Right ventricle myocardium inferior (tissue), 1 donor: ENCODE results near the gene SIGLEC1. TPM values are rescaled to one million over a fixed set of nuclear protein-coding genes. Genes with fewer than 3 reads are reported as not detected.

Experiments used
- ATAC-seq: fragments of 200-7000 bp; cut with Tn5 transposase; one replicate; pipeline ENCODE4 v1.9.1; 2020; ENCODE audit warnings: mild to moderate bottlenecking, moderate library complexity
- DNase-seq: peaks from one replicate; pipeline ENCODE4 v3.0.0; 2021; ENCODE audit errors: missing footprints
- intact Hi-C: fragments of 100-400 bp; cut with DNase I; formaldehyde crosslinking; loops from one replicate; pipeline ENCODE4 v1.11.0; 2022
- total RNA-seq: library from RNA; stranded (reverse); fragmentation: NEBNext Ultra II Directional; extraction: Animal tissue kit (Norgen Biotek cat#: 25700); gene quantifications from one replicate; pipeline ENCODE4 v1.2.1, GENCODE V29; 2021
- donor health status: DM: no; HTN: yes; CAD: no; lungs with severe emphysema.

Gene SIGLEC1
- total RNA-seq, 1 donor from 2014 or later: 9.5 TPM

DNA sequence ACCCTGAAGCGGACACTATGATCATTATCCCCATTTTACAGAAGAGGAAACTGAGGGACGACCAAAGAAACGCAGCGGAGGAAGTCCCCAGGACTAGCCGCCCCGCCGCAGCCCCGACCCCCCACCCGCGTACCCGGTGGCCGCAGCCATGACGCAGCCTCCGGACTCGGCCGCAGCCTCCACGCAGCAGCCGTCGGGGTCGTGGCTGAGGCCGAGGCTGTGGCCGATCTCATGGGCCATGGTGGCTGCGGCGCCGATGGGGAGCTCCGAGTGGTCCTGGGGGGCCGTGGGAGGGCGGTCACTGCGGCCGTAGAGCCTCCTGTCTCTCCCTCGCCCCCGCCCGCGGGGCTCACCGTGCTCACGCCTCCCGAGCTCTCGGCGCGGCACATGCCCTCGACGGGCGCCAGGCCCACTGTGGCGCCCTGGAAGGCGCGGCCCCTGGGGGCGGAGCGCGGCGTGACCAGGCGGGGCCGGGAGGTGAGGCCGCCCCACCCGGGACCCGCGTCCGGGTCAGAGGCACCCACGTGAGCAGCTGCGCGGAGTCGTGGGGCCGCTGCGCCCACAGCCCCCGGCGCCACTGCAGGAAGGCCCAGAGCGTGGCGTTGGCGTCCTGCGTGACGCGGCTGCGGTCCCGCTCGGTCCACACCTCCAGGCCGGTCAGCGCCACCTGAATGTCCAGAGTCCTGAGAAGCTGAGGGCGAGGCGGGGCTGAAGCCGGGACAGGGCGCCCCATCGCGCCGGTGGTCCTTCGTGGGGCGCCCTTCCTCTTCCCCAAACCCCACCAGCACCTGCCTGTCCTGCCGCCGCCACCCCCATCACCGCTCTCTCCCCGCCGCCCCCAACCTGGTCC lies 39.0 kb downstream of the SIGLEC1 start:
- intact Hi-C loops: no loop called here
- peak; percentile 41 for DNase-seq

DNA sequence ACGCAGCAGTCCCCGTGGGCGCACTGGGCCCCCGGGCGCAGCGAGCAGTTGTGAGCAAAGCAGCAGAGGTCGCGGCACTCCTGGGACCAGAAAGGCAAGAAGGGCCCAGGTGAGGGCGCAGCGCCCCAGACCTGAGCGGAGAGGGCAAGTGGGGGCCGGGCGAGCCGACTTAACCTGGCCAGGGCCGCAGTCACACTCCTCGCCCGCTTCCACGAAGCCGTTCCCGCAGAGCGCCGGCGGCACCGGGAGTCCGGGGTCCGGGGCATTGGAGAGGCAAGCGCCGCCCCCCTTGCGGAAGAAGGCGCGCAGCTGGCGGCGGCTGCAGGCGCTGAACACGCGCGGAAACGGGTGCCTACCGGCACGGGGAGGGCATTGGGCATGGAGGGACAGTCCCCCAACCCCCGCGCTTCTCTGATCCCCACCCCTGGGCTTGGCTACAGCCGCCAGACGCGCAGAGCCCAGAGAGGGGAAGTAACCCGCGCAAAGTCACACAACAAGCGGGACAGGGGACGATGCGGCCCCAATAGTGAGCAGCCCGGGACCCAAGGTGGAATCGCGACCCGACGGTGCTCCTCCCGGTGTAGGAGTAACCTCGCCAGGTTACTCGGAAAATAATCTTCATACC lies 39.7 kb downstream of the SIGLEC1 start:
- peak; percentile 53 for DNase-seq
- intact Hi-C loops: no loop called here
- no peak for ATAC-seq

More for the DNA sequence above, 39.0 kb downstream of the SIGLEC1 start:
- no peak for ATAC-seq

DNA sequence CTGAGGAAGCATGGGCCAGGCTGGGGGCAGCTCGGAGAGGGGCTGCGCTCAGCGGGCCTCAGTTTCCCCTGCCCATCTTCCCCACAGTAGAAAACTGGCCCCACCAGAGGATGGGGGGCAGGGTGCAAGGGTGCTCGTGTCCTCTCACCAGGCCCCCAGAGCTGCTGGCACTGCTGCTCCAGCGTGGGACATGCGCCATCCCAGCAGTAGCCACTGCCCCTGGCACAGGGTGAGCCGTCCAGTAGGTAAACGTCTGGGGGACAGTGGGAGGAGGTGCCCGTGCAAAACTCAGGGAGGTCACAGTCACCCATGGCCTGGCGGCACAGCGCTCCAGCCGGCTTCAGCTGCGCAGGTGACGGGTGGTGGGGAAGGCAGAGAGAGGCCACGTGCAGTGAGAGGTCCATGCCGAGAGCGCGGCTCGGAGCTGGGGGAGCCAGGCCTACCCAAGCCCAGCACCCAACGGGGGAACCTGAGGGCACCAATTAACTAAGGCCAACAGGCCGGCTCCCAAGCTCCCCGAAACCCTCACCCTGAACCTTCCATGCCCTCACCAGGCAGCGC lies 40.3 kb downstream of the SIGLEC1 start:
- DNase-seq (peak; percentile 28), ATAC-seq (no peak)
- intact Hi-C loops: no loop called here

DNA sequence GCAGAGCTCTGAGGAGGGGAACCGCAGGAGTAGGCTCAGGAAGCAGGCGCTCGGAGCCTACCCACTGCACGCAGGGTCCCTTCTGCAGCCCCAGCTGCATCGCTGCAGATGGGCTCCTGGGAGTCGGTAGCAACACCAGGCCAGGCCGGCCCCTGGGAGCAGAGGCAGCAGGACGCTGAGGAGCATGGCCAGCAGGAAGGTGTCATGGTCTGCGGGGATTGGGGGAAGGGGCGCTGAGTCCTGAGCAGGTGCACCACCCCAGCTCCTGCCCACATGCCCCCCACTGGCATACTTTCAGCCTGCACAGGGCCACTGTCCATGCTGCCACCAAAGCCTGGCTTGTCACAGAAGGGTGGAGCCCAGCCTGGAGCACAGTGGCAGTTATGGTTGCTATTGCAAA lies 41.5 kb downstream of the SIGLEC1 start:
- intact Hi-C loops: no loop called here
- DNase-seq (peak; percentile 50), ATAC-seq (no peak)

DNA sequence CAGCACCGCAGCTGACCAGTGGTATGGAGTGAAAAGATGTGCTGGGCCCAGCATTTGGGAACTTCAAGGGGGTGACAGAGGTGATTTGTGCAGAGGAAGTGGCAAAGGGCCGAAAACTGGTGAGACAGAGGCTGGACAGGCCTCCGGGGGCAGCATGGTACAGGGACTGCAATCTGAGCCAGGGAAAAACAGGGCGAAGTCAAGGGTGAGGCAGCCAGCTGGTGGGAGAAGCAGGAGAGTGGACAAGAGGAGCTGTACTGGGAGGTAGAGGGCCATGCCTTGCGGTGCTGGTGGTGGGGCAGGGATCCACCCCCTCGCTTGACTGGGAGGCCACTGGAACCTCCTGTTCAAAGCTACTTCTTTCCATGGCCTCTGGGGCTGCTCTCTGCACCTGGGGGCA lies 41.9 kb downstream of the SIGLEC1 start:
- peak; percentile 53 for DNase-seq
- intact Hi-C loops: no loop called here
- no peak for ATAC-seq

DNA sequence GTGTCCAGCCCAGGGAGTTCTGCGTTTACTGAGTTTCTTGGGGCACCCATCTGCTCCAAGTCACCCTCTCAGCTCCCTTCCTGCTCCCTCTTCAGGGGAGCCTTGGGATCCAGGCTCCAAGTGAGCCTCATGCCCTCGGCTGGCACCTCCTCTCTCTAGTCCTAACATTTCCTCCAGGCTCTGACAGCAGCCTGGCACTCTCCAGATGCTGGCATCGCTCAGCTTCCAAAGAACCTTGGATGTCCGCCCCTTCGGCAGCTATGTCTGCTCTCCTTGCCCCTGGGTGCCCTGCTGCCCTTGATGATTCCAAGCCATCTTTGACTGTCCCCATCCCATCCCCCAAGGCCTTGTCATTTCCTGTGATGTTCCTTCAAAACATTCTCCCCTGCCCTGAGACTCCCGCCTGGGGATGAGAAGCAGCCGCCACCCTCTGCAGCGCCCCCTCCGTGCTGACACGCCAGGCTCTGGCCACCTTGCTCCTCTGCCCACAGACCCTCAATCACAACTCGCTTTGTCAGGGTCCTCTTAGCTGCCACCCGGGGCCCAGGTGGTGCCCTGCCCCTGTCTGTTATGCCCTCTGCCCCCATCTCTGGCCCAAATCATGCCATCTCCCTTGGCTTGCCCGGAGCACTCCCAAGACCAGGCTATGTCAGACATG lies 42.6 kb downstream of the SIGLEC1 start:
- intact Hi-C loops: no loop called here
- DNase-seq (peak; percentile 40), ATAC-seq (no peak)

DNA sequence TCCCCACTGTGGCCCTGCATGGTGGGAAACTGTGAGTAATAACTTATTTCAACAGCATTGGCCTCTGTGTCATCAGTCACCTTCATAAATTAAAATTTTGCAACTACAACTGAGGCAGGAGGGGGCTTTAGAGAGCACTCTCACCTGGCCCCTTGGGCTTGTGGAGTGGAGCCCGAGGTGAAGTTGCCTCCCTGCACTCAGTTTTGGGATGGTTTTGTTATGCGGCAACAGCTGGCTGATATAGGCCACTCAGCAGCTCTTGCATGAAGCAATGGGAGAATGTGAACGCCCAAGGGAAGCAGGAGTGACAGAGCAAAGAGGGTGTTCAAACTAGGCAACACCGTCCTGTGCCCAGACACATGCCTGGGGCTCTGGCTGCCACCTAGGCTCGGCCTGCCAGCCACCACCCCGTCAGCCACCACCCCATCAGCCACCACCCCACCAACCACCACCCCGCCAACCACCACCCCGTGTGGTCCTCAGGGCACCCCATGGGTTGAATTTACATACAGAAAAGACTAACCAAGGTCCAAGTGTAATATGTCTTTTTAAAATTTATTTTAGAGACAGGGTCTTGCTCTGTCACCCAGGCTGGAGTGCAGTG lies 44.9 kb downstream of the SIGLEC1 start:
- DNase-seq (no peak), ATAC-seq (no peak)
- intact Hi-C loops: no loop called here

DNA sequence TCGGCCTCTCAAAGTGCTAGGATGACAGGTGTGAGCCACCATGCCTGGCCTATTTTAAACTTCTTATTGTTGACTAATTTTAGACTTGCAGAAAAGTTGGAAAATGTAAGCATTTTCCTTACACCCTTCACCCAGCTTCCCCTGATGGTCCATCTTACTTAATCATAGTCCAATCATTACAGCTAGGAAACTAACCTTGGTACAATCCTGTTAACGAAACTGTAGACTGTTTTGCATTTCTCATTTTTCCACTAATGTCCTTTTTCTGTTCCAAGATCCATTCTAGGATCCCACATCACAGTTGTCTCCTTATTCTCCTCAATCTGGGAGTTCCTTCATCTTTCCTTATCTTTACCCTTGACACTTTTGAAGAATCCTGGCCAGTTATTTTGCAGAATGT lies 48.5 kb downstream of the SIGLEC1 start:
- no peak for ATAC-seq
- DNase-seq: no peak
- intact Hi-C loops: no loop called here

DNA sequence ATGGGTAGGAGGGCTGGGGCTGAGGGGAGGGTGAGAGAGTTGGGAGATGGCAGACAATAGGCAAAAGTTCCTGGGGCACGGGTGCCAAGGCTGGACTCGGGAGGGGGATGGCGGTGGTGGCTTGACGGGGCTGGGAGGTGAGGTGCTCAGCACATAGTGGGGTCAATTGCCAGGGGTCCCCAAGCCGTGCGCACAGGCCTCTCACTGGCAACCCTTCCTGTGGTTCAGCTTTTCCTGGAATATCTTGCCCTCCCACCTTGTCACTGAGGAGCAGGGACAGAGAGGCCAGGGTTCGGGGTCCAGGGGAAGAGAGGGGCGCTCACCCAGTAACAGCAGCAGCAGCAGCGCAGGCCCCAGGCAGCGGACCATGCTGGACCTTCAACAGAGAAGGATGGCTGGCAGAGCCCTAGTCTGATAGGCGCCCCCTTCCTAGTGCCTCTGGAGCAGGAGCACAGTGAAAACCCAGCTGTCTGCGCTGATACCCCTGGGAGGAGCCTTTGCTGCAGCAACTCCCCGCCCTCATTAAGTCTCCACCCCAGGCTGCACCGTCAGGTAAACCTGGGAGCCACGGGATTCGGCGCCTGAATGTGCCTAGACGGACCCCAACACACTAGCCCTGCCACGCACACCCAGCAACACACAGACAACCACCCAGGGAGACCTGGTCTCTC lies 49.2 kb downstream of the SIGLEC1 start, which contains the start of gene GFRA4:
Gene GFRA4, minus strand, starts transcription at position 369 of the 671 bp plus-strand sequence. Its CDS starts 0 bp downstream, at position 369.
- no peak for DNase-seq
- no peak for ATAC-seq
- intact Hi-C loops: no loop called here

Other genes starting within 250 kb of the SIGLEC1 start
- 32.5 TPM for gene ATRN, start 241.6 kb downstream of the SIGLEC1 start, total RNA-seq
- gene GFRA4, start 49.2 kb downstream of the SIGLEC1 start, total RNA-seq: not detected
- 13.4 TPM for gene ADAM33, start 30.6 kb downstream of the SIGLEC1 start, total RNA-seq
- gene HSPA12B, start 20.1 kb upstream of the SIGLEC1 start, total RNA-seq: 17.5 TPM
- gene ADISSP, start 55.2 kb upstream of the SIGLEC1 start, total RNA-seq: 14.6 TPM
- gene SPEF1, start 68.8 kb upstream of the SIGLEC1 start, total RNA-seq: 0.14 TPM
- 68.2 TPM for gene CENPB, start 74.1 kb upstream of the SIGLEC1 start, total RNA-seq
- 10.1 TPM for gene CDC25B, start 83.7 kb upstream of the SIGLEC1 start, total RNA-seq
- gene AP5S1, start 107.9 kb upstream of the SIGLEC1 start, total RNA-seq: 9.8 TPM
- gene MAVS, start 134.2 kb upstream of the SIGLEC1 start, total RNA-seq: 35.0 TPM
- 16.6 TPM for gene PANK2, start 176.8 kb upstream of the SIGLEC1 start, total RNA-seq